Measurements from ENCODE around the gene FUOM. TPM values are rescaled to one million over a fixed set of nuclear protein-coding genes. Genes with fewer than 3 reads are reported as not detected.

Gene FUOM
- total and polyA plus RNA-seq, 10 of the 15 experiments (the other 5 are each of a cell fraction or from before 2014, with no cell fraction given): 1.8 to 41.7 (median 25.6) TPM

GRCh38 chr10:133337370-133337725 lies 20.5 kb downstream of the FUOM start:
- Histone ChIP-seq H3K9me3 (replicated peaks; ENCODE audit: control insufficient read depth, insufficient read depth, low read length) (no peaks in the 10 kb centered on the region; the same call in 2 of the 3 replicates), H3K9ac (ENCODE audit: control insufficient read depth, insufficient read depth, low read length) (no peak overlapping the region), H3K79me2 (ENCODE audit: control insufficient read depth, insufficient read depth, low read length) (no peaks in the 10 kb centered on the region), H4K20me1 (ENCODE audit: control insufficient read depth, insufficient read depth) (no peaks in the 10 kb centered on the region), H3K4me1 (ENCODE audit: control insufficient read depth, insufficient read depth, low read length) (no peaks in the 10 kb centered on the region), H3K27ac (ENCODE audit: control insufficient read depth, insufficient read depth) (no peak overlapping the region), H2AFZ (ENCODE audit: control insufficient read depth, low read depth, low read length) (no peak overlapping the region), H3K4me2 (ENCODE audit: control insufficient read depth, insufficient read depth) (no peak overlapping the region), H3K27me3 (replicated peaks in 1 of 2; ENCODE audit: control insufficient read depth in 2 of 2, insufficient read depth in 2 of 2, low read length in 1 of 2) (peaks cover 5 to 9% of the 10 kb centered on the region in 2 experiments), H3K4me3 (no peak overlapping the region), H3K36me3 (ENCODE audit: control insufficient read depth in 2 of 2, insufficient read depth in 2 of 2, low read length in 1 of 2) (no peaks in the 10 kb centered on the region)
- no peak for ATAC-seq
- ChIA-PET POLR2A (no interaction called here), SMC1A (ENCODE audit: uncharacterized antibody, unreplicated experiment) (no interaction called here), RAD21 (ENCODE audit: unreplicated experiment) (no interaction called here), CTCF (no interaction called here)
- DNase-seq (ENCODE audit: low read depth, low spot score): no peak
- WGBS (ENCODE audit: insufficient coverage, insufficient replicate concordance, low lambda C conversion rate, missing lambda C conversion rate): 91% methylated on average over 3 of the region's 3 CpGs
- in situ Hi-C loops (cut with MboI): no loop called here
- FAIRE-seq: no peak
- intact Hi-C loops (cut with micrococcal nuclease; ENCODE audit: unreplicated experiment): no loop called here
- no TSS peak for BruUV-seq (replicated peaks)
- TF ChIP-seq SIX5 (IDR thresholded peaks at IDR 0.05; ENCODE audit: low read depth, low read length, severe bottlenecking) (no peak), MXI1 (IDR thresholded peaks at IDR 0.05; ENCODE audit: low read depth, low read length) (no peak), IRF3 (IDR thresholded peaks at IDR 0.05) (no peak), RELB (IDR thresholded peaks at IDR 0.05; ENCODE audit: low read depth) (no peak), KAT2A (conservative IDR thresholded peaks at IDR 0.05; ENCODE audit: control insufficient read depth, low read depth, low read length) (no peak), BHLHE40 (IDR thresholded peaks at IDR 0.05; ENCODE audit: borderline replicate concordance in 1 of 2, low read depth in 2 of 2, low read length in 1 of 2) (no peak), EGR1 (IDR thresholded peaks at IDR 0.05; ENCODE audit: borderline replicate concordance in 1 of 2, low read depth in 2 of 2, low read length in 2 of 2) (no peak), HDAC2 (IDR thresholded peaks at IDR 0.05) (no peak), ZNF274 (IDR thresholded peaks at IDR 0.05; ENCODE audit: insufficient read depth, insufficient read length) (no peak), ESRRA (IDR thresholded peaks at IDR 0.05; ENCODE audit: low read length) (no peak), ZBTB40 (IDR thresholded peaks at IDR 0.05; ENCODE audit: borderline replicate concordance) (no peak), CEBPZ (IDR thresholded peaks at IDR 0.05; ENCODE audit: low read depth, low read length) (no peak), SPI1 (IDR thresholded peaks at IDR 0.05; ENCODE audit: borderline replicate concordance, insufficient read depth, low read depth, low read length) (no peak), SMC3 (IDR thresholded peaks at IDR 0.05; ENCODE audit: borderline replicate concordance, low read length) (no peak), WRNIP1 (IDR thresholded peaks at IDR 0.05; ENCODE audit: borderline replicate concordance, low read depth, low read length) (no peak)
